Neural cell (in vitro differentiated cells): ENCODE results near the gene ALOX5AP. TPM values are rescaled to one million over a fixed set of nuclear protein-coding genes. Genes with fewer than 3 reads are reported as not detected.

Experiments
- H2AFZ ChIP-seq: fragments of 200-600, 300-800 bp; sonication (generic), shearing (Covaris generic); 2 replicates; pipeline ENCODE4 v1.6.0; 2014; ENCODE audit warnings: low read depth, mild to moderate bottlenecking, antibody characterized with exemption, low read length, moderate library complexity
- H3F3A ChIP-seq: fragments of 200-600 bp; shearing (Covaris generic); 2 replicates; pipeline ENCODE4 v1.6.1; 2016; ENCODE audit warnings: mild to moderate bottlenecking, moderate library complexity, mixed read lengths, antibody characterized with exemption, low read length; ENCODE audit not compliant: insufficient read depth, poor library complexity, severe bottlenecking
- H3K27ac ChIP-seq: fragments of 200-600, 300-800 bp; sonication (generic), shearing (Covaris generic); 2 replicates; pipeline ENCODE4 v1.5.1; 2014; ENCODE audit warnings: mild to moderate bottlenecking, low read length, moderate library complexity
- H3K27me3 ChIP-seq: fragments of 300-800, 200-600 bp; sonication (generic), shearing (Covaris generic); 2 replicates; pipeline ENCODE4 v1.6.0; 2014; ENCODE audit warnings: mild to moderate bottlenecking, low read depth, low read length, moderate library complexity; ENCODE audit not compliant: insufficient read depth
- H3K36me3 ChIP-seq: fragments of 300-800, 200-600 bp; sonication (generic), shearing (Covaris generic); 2 replicates; pipeline ENCODE4 v1.5.1; 2014; ENCODE audit warnings: mild to moderate bottlenecking, antibody characterized with exemption, low read length, moderate library complexity; ENCODE audit not compliant: insufficient read depth
- H3K4me2 ChIP-seq: fragments of 300-800, 200-600 bp; sonication (generic), shearing (Covaris generic); 2 replicates; pipeline ENCODE4 v1.6.0; 2014; ENCODE audit warnings: mild to moderate bottlenecking, low read length
- H3K4me3 ChIP-seq: fragments of 300-800, 200-600 bp; sonication (generic), shearing (Covaris generic); 2 replicates; pipeline ENCODE4 v1.5.1; 2014; ENCODE audit warnings: mild to moderate bottlenecking, low read length, moderate library complexity
- H3K79me2 ChIP-seq: fragments of 200-600 bp; shearing (Covaris generic); replicated peaks from 2 replicates; pipeline ENCODE4 v1.6.0; 2014; ENCODE audit warnings: mild to moderate bottlenecking, low read length, moderate library complexity; ENCODE audit not compliant: insufficient read depth
- H3K9ac ChIP-seq: fragments of 300-800, 200-600 bp; sonication (generic), shearing (Covaris generic); 2 replicates; pipeline ENCODE4 v1.6.1; 2016; ENCODE audit warnings: mild to moderate bottlenecking, low read length, mixed read lengths
- H3K9me2 ChIP-seq: fragments of 200-600 bp; shearing (Covaris generic); 2 replicates; pipeline ENCODE4 v1.6.1; 2016; ENCODE audit warnings: mild to moderate bottlenecking, low read length, mixed read lengths; ENCODE audit not compliant: insufficient read depth
- H3K9me3 ChIP-seq: fragments of 200-600, 300-800 bp; sonication (generic), shearing (Covaris generic); 2 replicates; pipeline ENCODE4 v1.6.1; 2016; ENCODE audit warnings: mild to moderate bottlenecking, mixed run types, low read length, moderate library complexity, mixed read lengths
- H4K20me1 ChIP-seq: fragments of 200-600 bp; shearing (Covaris generic); 2 replicates; pipeline ENCODE4 v1.6.1; 2016; ENCODE audit warnings: mild to moderate bottlenecking, mixed run types; ENCODE audit not compliant: insufficient read depth
- EP300 ChIP-seq: fragments of 450-650 bp; conservative IDR thresholded peaks from 2 replicates; pipeline ENCODE4 v1.6.1; 2014; ENCODE audit warnings: antibody characterized with exemption, mild to moderate bottlenecking, moderate library complexity; ENCODE audit not compliant: poor library complexity, severe bottlenecking
- EZH2 ChIP-seq: fragments of 200-600, 300-800 bp; shearing (Covaris generic), sonication (generic); IDR thresholded peaks from 2 replicates; pipeline ENCODE4 v1.6.1; 2014; ENCODE audit warnings: antibody characterized with exemption, low read length, borderline replicate concordance, mild to moderate bottlenecking; ENCODE audit not compliant: insufficient read depth, poor library complexity, severe bottlenecking
- MXI1 ChIP-seq: fragments of 450-650 bp; conservative IDR thresholded peaks from 2 replicates; pipeline ENCODE4 v1.6.1; 2014; ENCODE audit warnings: antibody characterized with exemption, mild to moderate bottlenecking; ENCODE audit not compliant: poor library complexity, severe bottlenecking
- POLR2AphosphoS5 ChIP-seq: IDR thresholded peaks from 2 replicates; pipeline ENCODE4 v1.6.1; 2012
- RAD21 ChIP-seq: fragments of 450-650 bp; conservative IDR thresholded peaks from 2 replicates; pipeline ENCODE4 v1.6.1; 2014; ENCODE audit warnings: antibody characterized with exemption, mild to moderate bottlenecking, moderate library complexity
- REST ChIP-seq: IDR thresholded peaks from 2 replicates; pipeline ENCODE4 v1.6.1; 2012; ENCODE audit warnings: borderline replicate concordance
- SMC3 ChIP-seq: fragments of 450-650 bp; conservative IDR thresholded peaks from 2 replicates; pipeline ENCODE4 v1.6.1; 2014; ENCODE audit warnings: antibody characterized with exemption, mild to moderate bottlenecking, moderate library complexity; ENCODE audit not compliant: poor library complexity
- TAF1 ChIP-seq: IDR thresholded peaks from 2 replicates; pipeline ENCODE4 v1.6.1; 2012; ENCODE audit warnings: low read depth
- polyA plus RNA-seq: library from polyadenylated mRNA; depleted of rRNA; stranded (reverse); fragments of >200 nt; gene quantifications from 2 replicates; pipeline ENCODE4 v1.2.3, GENCODE V29; 2014
- TF ChIP-seq, protein P1 (sequence below): fragments of 450-650 bp; IDR thresholded peaks from 2 replicates; pipeline ENCODE4 v1.5.1; 2014; ENCODE audit warnings: antibody characterized with exemption, mild to moderate bottlenecking, moderate library complexity; ENCODE audit not compliant: poor library complexity, severe bottlenecking

ALOX5AP gene
- polyA plus RNA-seq, 1 donor from 2014 or later = not detected

DNA sequence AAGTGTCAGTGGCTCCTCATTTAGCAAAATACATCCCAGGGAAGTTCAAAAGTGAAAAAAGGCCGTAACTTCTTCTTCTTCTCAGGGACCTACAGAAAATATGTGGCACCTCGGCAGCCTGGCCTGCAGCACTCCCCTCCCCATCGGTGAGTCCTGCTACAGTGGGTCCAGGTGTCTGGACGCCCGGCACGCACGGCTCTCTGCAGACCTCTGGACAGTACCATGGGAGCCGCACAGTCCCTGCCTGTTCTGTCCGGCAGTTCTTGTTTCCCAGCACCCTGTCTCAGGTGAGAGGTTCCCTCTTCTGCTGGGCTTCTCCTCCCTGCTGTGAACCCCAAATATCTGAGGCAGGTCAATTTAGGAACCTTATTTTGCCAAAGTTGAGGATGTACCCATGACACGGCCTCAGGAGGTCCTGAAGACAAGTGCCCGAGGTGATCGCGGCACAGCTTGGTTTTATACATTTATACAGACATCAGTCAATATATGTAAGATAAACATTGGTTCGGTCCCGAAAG, 36.8 kb upstream of the ALOX5AP start:
- H3K9me2 ChIP-seq = no peaks in the 10 kb centered on the region
- no peaks in the 10 kb centered on the region for H4K20me1 ChIP-seq
- H3K79me2 ChIP-seq = no peaks in the 10 kb centered on the region
- no peaks in the 10 kb centered on the region for H3F3A ChIP-seq
- no peak overlapping the region for H3K4me3 ChIP-seq
- no peak overlapping the region for H3K9ac ChIP-seq
- H3K27me3 ChIP-seq = no peaks in the 10 kb centered on the region
- H2AFZ ChIP-seq = no peak overlapping the region
- no peak overlapping the region for H3K27ac ChIP-seq
- TF ChIP-seq MXI1 (no peak), RAD21 (no peak), EP300 (no peak), TAF1 (no peak), REST (no peak), POLR2AphosphoS5 (no peak), SMC3 (no peak), EZH2 (no peak)
- TF ChIP-seq, protein P1, sequence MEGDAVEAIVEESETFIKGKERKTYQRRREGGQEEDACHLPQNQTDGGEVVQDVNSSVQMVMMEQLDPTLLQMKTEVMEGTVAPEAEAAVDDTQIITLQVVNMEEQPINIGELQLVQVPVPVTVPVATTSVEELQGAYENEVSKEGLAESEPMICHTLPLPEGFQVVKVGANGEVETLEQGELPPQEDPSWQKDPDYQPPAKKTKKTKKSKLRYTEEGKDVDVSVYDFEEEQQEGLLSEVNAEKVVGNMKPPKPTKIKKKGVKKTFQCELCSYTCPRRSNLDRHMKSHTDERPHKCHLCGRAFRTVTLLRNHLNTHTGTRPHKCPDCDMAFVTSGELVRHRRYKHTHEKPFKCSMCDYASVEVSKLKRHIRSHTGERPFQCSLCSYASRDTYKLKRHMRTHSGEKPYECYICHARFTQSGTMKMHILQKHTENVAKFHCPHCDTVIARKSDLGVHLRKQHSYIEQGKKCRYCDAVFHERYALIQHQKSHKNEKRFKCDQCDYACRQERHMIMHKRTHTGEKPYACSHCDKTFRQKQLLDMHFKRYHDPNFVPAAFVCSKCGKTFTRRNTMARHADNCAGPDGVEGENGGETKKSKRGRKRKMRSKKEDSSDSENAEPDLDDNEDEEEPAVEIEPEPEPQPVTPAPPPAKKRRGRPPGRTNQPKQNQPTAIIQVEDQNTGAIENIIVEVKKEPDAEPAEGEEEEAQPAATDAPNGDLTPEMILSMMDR = no peak
- no peaks in the 10 kb centered on the region for H3K36me3 ChIP-seq
- no peak overlapping the region for H3K4me2 ChIP-seq
- H3K9me3 ChIP-seq = no peaks in the 10 kb centered on the region

DNA sequence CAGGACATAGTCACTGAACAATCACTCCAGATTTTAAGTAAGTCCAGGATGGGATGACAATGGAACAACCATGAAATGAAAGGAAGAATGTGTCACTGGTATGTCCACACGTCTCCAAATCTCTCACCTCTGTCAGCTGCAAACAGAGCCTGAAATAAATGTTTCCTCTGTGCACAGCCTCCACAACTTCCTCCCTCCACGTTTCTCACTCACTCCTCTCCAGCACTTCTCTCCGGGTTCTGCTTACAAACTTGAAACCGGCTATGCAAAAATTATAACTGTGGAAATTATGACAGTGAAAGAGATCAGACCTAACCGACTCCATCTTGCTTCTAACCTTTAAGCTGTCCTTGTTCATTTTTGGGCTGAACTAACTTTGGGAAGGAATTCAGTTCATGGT, 35.0 kb upstream of the ALOX5AP start:
- no peak overlapping the region for H3K9ac ChIP-seq
- H3K27me3 ChIP-seq = no peaks in the 10 kb centered on the region
- no peaks in the 10 kb centered on the region for H3K9me3 ChIP-seq
- H3K4me2 ChIP-seq = no peak overlapping the region
- H3K4me3 ChIP-seq = no peak overlapping the region
- H3K36me3 ChIP-seq = no peaks in the 10 kb centered on the region
- TF ChIP-seq TAF1 (no peak), EZH2 (no peak), EP300 (no peak), MXI1 (no peak), REST (no peak), POLR2AphosphoS5 (no peak), RAD21 (no peak), SMC3 (no peak)
- TF ChIP-seq, protein P1 = no peak
- no peak overlapping the region for H3K27ac ChIP-seq
- no peaks in the 10 kb centered on the region for H3F3A ChIP-seq
- no peak overlapping the region for H2AFZ ChIP-seq
- H3K79me2 ChIP-seq = no peaks in the 10 kb centered on the region
- H3K9me2 ChIP-seq = no peaks in the 10 kb centered on the region
- H4K20me1 ChIP-seq = no peaks in the 10 kb centered on the region
